ENCODE measurements around the gene CARNS1. TPM values are rescaled to one million over a fixed set of nuclear protein-coding genes. Genes with fewer than 3 reads are reported as not detected.

CARNS1 gene
- total RNA-seq, 1 experiment from 2014 or later = 0.07 TPM

Other genes starting within 250 kb of the CARNS1 start
- gene GRK2, start 149.2 kb upstream of the CARNS1 start, total RNA-seq (2022) = 48.1 and 50.1 TPM in 2 replicates
- gene ANKRD13D, start 126.4 kb upstream of the CARNS1 start, total RNA-seq (2022) = 39.7 and 46.2 TPM in 2 replicates
- 31.7 and 38.0 TPM in 2 replicates for gene SSH3, start 112.1 kb upstream of the CARNS1 start, total RNA-seq (2022)
- 54.8 and 79.9 TPM in 2 replicates for gene POLD4, start 62.1 kb upstream of the CARNS1 start, total RNA-seq (2022)
- gene CLCF1, start 42.1 kb upstream of the CARNS1 start, total RNA-seq (2022) = 5.8 and 7.0 TPM in 2 replicates
- gene RAD9A, start 23.7 kb upstream of the CARNS1 start, total RNA-seq (2022) = 9.9 and 18.3 TPM in 2 replicates
- gene PPP1CA, start 13.8 kb upstream of the CARNS1 start, total RNA-seq (2022) = 123 and 143 TPM in 2 replicates
- not detected in 2 replicates for gene TBC1D10C, start 11.6 kb upstream of the CARNS1 start, total RNA-seq (2022)
- gene RPS6KB2, start 12.8 kb downstream of the CARNS1 start, total RNA-seq (2022) = 49.8 and 60.1 TPM in 2 replicates
- 0.54 and 0.86 TPM in 2 replicates for gene PTPRCAP, start 22.0 kb downstream of the CARNS1 start, total RNA-seq (2022)
- 44.9 and 59.8 TPM in 2 replicates for gene CORO1B, start 27.8 kb downstream of the CARNS1 start, total RNA-seq (2022)
- not detected in 2 replicates for gene GPR152, start 37.1 kb downstream of the CARNS1 start, total RNA-seq (2022)
- gene CABP4, start 39.7 kb downstream of the CARNS1 start, total RNA-seq (2022) = not detected in 2 replicates
- 49.7 and 50.1 TPM in 2 replicates for gene TMEM134, start 53.6 kb downstream of the CARNS1 start, total RNA-seq (2022)
- 28.7 and 30.5 TPM in 2 replicates for gene AIP, start 67.3 kb downstream of the CARNS1 start, total RNA-seq (2022)
- 38.7 and 51.0 TPM in 2 replicates for gene PITPNM1, start 89.7 kb downstream of the CARNS1 start, total RNA-seq (2022)
- 93.7 and 136 TPM in 2 replicates for gene CDK2AP2, start 92.5 kb downstream of the CARNS1 start, total RNA-seq (2022)
- not detected in 2 replicates for gene CABP2, start 107.8 kb downstream of the CARNS1 start, total RNA-seq (2022)
- 1,641 and 1,733 TPM in 2 replicates for gene GSTP1, start 168.1 kb downstream of the CARNS1 start, total RNA-seq (2022)
- 158 and 223 TPM in 2 replicates for gene NDUFV1, start 191.3 kb downstream of the CARNS1 start, total RNA-seq (2022)
- 3.6 and 6.9 TPM in 2 replicates for gene NUDT8, start 214.3 kb downstream of the CARNS1 start, total RNA-seq (2022)
- not detected in 2 replicates for gene TBX10, start 224.1 kb downstream of the CARNS1 start, total RNA-seq (2022)
- not detected in 2 replicates for gene ACY3, start 235.1 kb downstream of the CARNS1 start, total RNA-seq (2022)

Measured in MCF 10A (cell line).